Skin of body (tissue), 2 donors: ENCODE data around the gene ABLIM1. TPM values are rescaled to one million over a fixed set of nuclear protein-coding genes. Genes with fewer than 3 reads are reported as not detected.

ENCODE experiments used
- DNase-seq: peaks from one replicate; lab custom pipeline; 2025; lab: John Stamatoyannopoulos, UW
- total RNA-seq: library from RNA; depleted of rRNA; stranded (reverse); fragments of >200 nt; gene quantifications from one replicate; pipeline ENCODE4 v1.2.3, GENCODE V29; 2014

Gene ABLIM1
- total RNA-seq, 1 donor from 2014 or later: 66.2 TPM

GRCh38 chr10:114648368-114648767, 9.7 kb downstream of the ABLIM1 start:
- DNase-seq: no peak

- DNase-seq: no peak
Observed at GRCh38 chr10:114647545-114648138, 10.4 kb downstream of the ABLIM1 start.

- no peak for DNase-seq
Observed at GRCh38 chr10:114646426-114646825, 11.6 kb downstream of the ABLIM1 start.

- no peak for DNase-seq
Observed at GRCh38 chr10:114645706-114646105, 12.4 kb downstream of the ABLIM1 start.

- DNase-seq: no peak
Observed at GRCh38 chr10:114643158-114643557, 14.9 kb downstream of the ABLIM1 start.

- no peak for DNase-seq
Observed at GRCh38 chr10:114642729-114643128, 15.3 kb downstream of the ABLIM1 start.

GRCh38 chr10:114638821-114639625, 19.1 kb downstream of the ABLIM1 start:
- peak; percentile 10 for DNase-seq

- DNase-seq: no peak
Observed at GRCh38 chr10:114635797-114636550, 22.1 kb downstream of the ABLIM1 start.

- peak; percentile 51 for DNase-seq
Observed at GRCh38 chr10:114635101-114635500, 23.0 kb downstream of the ABLIM1 start.

- DNase-seq: peak; percentile 90
Observed at GRCh38 chr10:114634609-114634979, 23.5 kb downstream of the ABLIM1 start.

GRCh38 chr10:114632869-114633715, 25.0 kb downstream of the ABLIM1 start:
- DNase-seq: peak; percentile 81

- peak; percentile 43 for DNase-seq
Observed at GRCh38 chr10:114631666-114632417, 26.2 kb downstream of the ABLIM1 start.

- no peak for DNase-seq
Observed at GRCh38 chr10:114631090-114631665, 26.9 kb downstream of the ABLIM1 start.

- no peak for DNase-seq
Observed at GRCh38 chr10:114629824-114630730, 28.0 kb downstream of the ABLIM1 start.

GRCh38 chr10:114629083-114629823, 28.8 kb downstream of the ABLIM1 start:
- no peak for DNase-seq

GRCh38 chr10:114628106-114628505, 30.0 kb downstream of the ABLIM1 start:
- no peak for DNase-seq

GRCh38 chr10:114626841-114627240, 31.2 kb downstream of the ABLIM1 start:
- DNase-seq: no peak
